Kidney (tissue), 14 donors: ENCODE measurements around the gene SFT2D1. TPM values are rescaled to one million over a fixed set of nuclear protein-coding genes. Genes with fewer than 3 reads are reported as not detected.

Experiments used
- DNase-seq, 5 donors: peaks; one replicate each; pipeline ENCODE4 v3.0.0-alpha.2; 2013 to 2020
- FAIRE-seq: peaks from 2 replicates; lab custom pipeline; 2012; peaks lifted over from hg19 to GRCh38; lab: Jason Lieb, UNC
- H3K27ac ChIP-seq, 2 donors: one replicate each; pipeline ENCODE4 v1.7.0; 2013; ENCODE audit warnings: low read depth in 2 of 2, low read length in 2 of 2, inconsistent platforms in 1 of 2
- H3K27me3 ChIP-seq: one replicate; pipeline ENCODE4 v1.7.1; 2013; ENCODE audit warnings: low read length, inconsistent platforms; ENCODE audit not compliant: control insufficient read depth, insufficient read depth
- H3K36me3 ChIP-seq, 3 donors: one replicate each; pipeline versions ENCODE4 v1.7.0 to v1.7.1; 2013; ENCODE audit warnings: low read length in 3 of 3, control low read depth in 1 of 3, inconsistent platforms in 1 of 3; ENCODE audit not compliant: insufficient read depth in 3 of 3, control insufficient read depth in 2 of 3
- H3K4me1 ChIP-seq, 3 donors: one replicate each; pipeline versions ENCODE4 v1.7.0 to v1.7.1; 2013; ENCODE audit warnings: low read length in 3 of 3, inconsistent platforms in 1 of 3, low read depth in 1 of 3; ENCODE audit not compliant: control insufficient read depth in 2 of 3, insufficient read depth in 2 of 3
- H3K4me3 ChIP-seq, 3 donors: one replicate each; pipeline versions ENCODE4 v1.7.0 to v1.8.1; 2013; ENCODE audit warnings: low read length in 3 of 3, control low read depth in 1 of 3, inconsistent platforms in 1 of 3
- H3K9ac ChIP-seq, 3 donors: one replicate each; pipeline versions ENCODE4 v1.7.0 to v1.7.1; 2013; ENCODE audit warnings: low read length in 3 of 3, control low read depth in 1 of 3, inconsistent platforms in 1 of 3
- H3K9me3 ChIP-seq, 3 donors: one replicate each; pipeline versions ENCODE4 v1.7.0 to v1.7.1; 2013; ENCODE audit warnings: low read length in 3 of 3, control low read depth in 1 of 3, inconsistent platforms in 1 of 3; ENCODE audit not compliant: control insufficient read depth in 2 of 3, insufficient read depth in 1 of 3
- intact Hi-C: fragments of 100-400 bp; cut with DNase I; formaldehyde crosslinking; loops from one replicate; pipeline ENCODE4 v1.11.1; 2022
- polyA plus RNA-seq: library from polyadenylated mRNA; stranded (reverse); fragments of 350-450 nt; fragmentation: Illumina TruSeq; extraction: RNeasy Lipid Tissue Mini Kit (QIAGEN cat#74804); gene quantifications from one replicate; pipeline ENCODE4 v1.2.3, GENCODE V29; 2014; ENCODE audit warnings: low read depth, low replicate concordance; ENCODE audit not compliant: insufficient read depth
- total RNA-seq: library from RNA; stranded (reverse); fragmentation: NEBNext Ultra II Directional; extraction: Animal tissue kit (Norgen Biotek cat#: 25700); gene quantifications from one replicate; pipeline ENCODE4 v1.2.1, GENCODE V29; 2021
- TF ChIP-seq, protein P1 (sequence below): IDR thresholded peaks from 3 replicates; pipeline ENCODE4 v1.5.1; 2012; ENCODE audit warnings: mild to moderate bottlenecking, moderate library complexity, borderline replicate concordance; ENCODE audit not compliant: insufficient read depth; ENCODE audit errors: extremely low read depth
- donor health status: control.
- donor health status: control.
- donor health status: control.
- donor health status: control.
- donor health status: control.
- donor health status: DM: yes; HTN: yes; CAD: no.
- donor health status: Normal renal cell carcinoma (clear cell type).

Gene SFT2D1
- total and polyA plus RNA-seq, 2 donors from 2014 or later = 48.3 to 73.2 TPM

GRCh38 chr6:166297606-166298005 lies 44.7 kb downstream of the SFT2D1 start:
- no peak overlapping the region for H3K4me3 ChIP-seq
- H3K9ac ChIP-seq = no peak overlapping the region
- no peaks in the 10 kb centered on the region for H3K4me1 ChIP-seq
- intact Hi-C loops = no loop called here
- H3K9me3 ChIP-seq = no peaks in the 10 kb centered on the region
- no peak overlapping the region for H3K27ac ChIP-seq
- H3K27me3 ChIP-seq = no peaks in the 10 kb centered on the region
- FAIRE-seq (no peak), DNase-seq (no peak)
- no peaks in the 10 kb centered on the region for H3K36me3 ChIP-seq
- TF ChIP-seq, protein P1, sequence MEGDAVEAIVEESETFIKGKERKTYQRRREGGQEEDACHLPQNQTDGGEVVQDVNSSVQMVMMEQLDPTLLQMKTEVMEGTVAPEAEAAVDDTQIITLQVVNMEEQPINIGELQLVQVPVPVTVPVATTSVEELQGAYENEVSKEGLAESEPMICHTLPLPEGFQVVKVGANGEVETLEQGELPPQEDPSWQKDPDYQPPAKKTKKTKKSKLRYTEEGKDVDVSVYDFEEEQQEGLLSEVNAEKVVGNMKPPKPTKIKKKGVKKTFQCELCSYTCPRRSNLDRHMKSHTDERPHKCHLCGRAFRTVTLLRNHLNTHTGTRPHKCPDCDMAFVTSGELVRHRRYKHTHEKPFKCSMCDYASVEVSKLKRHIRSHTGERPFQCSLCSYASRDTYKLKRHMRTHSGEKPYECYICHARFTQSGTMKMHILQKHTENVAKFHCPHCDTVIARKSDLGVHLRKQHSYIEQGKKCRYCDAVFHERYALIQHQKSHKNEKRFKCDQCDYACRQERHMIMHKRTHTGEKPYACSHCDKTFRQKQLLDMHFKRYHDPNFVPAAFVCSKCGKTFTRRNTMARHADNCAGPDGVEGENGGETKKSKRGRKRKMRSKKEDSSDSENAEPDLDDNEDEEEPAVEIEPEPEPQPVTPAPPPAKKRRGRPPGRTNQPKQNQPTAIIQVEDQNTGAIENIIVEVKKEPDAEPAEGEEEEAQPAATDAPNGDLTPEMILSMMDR = no peak

- no peaks in the 10 kb centered on the region for H3K9me3 ChIP-seq
- no peak overlapping the region for H3K4me3 ChIP-seq
- TF ChIP-seq, protein P1 = no peak
- no peaks in the 10 kb centered on the region for H3K4me1 ChIP-seq
- intact Hi-C loops = no loop called here
- no peak overlapping the region for H3K27ac ChIP-seq
- FAIRE-seq (no peak), DNase-seq (no peak)
- H3K27me3 ChIP-seq = no peaks in the 10 kb centered on the region
- no peak overlapping the region for H3K9ac ChIP-seq
- no peaks in the 10 kb centered on the region for H3K36me3 ChIP-seq
Observed at GRCh38 chr6:166296035-166296883, 46.1 kb downstream of the SFT2D1 start.

DNA sequence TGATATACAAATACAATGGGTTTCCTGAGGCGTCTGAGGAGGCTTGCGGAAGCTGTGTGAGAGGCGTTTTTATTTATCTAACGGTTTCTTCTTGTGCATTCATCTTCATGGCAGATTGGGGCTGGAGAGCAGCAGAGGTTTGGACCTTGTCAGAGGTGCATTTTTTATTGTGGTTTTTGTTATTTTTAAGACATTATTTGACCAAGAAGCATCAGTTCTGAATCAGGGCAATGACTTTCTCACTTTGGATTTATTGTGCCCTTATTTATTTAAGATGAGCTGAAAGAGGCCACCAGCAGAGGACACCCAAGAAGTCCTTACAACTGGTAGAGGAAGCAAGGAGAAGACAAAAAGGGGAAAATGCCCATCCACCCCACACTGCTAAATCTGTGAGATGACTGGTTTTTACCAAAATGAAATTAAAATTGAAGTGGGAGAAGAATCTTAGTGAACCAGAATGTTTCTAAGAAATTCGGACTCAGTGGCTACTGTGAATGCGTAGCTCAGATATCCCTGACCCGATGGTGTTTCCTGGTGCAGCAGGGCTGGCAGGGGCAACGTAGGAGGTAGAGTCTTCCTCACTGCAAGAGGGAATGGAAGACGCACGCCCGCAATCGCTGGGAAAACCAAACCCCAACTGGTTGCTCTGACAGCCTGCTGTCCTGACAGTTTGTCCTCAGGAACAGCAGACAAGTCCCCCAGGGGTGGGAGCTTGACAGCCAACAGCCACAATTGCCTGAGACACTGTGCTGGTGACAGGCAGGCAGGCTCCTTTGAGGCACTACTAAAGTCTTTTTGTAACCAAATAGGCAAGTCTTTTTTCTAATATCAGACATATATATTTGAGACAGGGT lies 48.4 kb downstream of the SFT2D1 start:
- intact Hi-C loops = no loop called here
- no peak overlapping the region for H3K4me3 ChIP-seq
- H3K27ac ChIP-seq = no peak overlapping the region
- H3K4me1 ChIP-seq = no peaks in the 10 kb centered on the region
- H3K9ac ChIP-seq = no peak overlapping the region
- no peak for DNase-seq
- no peak for FAIRE-seq
- H3K36me3 ChIP-seq = no peaks in the 10 kb centered on the region
- no peaks in the 10 kb centered on the region for H3K9me3 ChIP-seq
- H3K27me3 ChIP-seq = no peaks in the 10 kb centered on the region
- TF ChIP-seq, protein P1 = no peak
